ENCODE measurements around the gene RBM18. TPM values are rescaled to one million over a fixed set of nuclear protein-coding genes. Genes with fewer than 3 reads are reported as not detected.
A peak's percentile ranks its signal among the peaks of the same experiment; 100 is the strongest.

RBM18 gene
- total RNA-seq, 1 donor from 2014 or later: 20.2 TPM

DNA sequence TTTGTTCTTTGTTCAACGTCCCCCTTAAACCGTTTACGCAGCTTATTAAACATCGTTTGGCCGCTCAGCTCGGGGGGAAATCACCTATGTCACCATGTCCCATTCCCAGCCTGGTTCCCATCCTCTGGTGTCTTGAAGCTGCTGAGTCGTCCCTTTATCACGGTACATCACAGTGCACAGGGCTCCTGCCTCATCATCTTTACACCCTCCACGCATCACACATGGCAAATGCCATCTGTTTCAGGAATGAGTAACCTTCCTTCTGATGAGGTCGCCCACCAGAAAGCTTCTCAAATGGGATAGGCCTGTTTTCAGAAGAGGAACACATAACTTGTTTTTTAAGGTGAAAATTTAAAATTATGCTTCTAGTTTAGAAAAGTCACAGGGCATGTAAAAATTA is 28.0 kb downstream of the RBM18 start:
- peaks cover 19% of the 10 kb centered on the region for H3K27me3 Mint-ChIP-seq (ENCODE audit: low read depth)

DNA sequence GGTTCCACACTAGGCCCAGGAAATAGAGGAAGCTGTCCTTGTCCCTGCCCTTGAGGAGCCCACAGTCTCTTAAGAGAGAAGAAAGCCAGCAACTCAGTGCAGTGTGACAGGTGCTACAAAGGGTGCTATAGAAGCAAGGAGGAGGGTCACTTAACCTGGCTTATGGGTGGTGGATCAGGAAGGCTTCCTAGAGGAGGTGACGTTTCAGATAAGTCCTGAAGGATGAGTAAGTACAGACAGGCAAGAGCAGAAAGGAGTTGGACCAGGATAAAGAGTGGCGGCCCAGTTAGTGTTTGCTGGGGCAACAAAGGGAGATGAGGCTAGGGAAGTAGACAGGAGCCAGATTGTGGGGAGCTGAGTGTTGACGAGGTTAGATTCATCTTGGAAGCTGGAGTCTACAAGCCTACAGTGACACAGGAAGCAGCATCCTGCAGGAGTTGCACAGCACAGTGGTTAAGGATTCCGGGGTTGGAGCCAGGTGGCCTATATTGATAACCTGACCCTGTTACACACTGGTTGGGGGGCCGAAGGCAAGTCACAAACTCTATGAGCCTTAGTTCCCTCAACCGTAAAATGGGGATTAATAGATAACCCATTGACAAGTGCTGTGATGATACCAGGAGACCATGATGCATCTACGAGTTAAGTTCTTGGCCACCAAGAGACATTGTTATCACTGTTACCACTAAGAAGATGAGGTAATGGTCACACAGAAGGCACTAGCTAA is 30.5 kb downstream of the RBM18 start:
- TF ChIP-seq, protein P1, sequence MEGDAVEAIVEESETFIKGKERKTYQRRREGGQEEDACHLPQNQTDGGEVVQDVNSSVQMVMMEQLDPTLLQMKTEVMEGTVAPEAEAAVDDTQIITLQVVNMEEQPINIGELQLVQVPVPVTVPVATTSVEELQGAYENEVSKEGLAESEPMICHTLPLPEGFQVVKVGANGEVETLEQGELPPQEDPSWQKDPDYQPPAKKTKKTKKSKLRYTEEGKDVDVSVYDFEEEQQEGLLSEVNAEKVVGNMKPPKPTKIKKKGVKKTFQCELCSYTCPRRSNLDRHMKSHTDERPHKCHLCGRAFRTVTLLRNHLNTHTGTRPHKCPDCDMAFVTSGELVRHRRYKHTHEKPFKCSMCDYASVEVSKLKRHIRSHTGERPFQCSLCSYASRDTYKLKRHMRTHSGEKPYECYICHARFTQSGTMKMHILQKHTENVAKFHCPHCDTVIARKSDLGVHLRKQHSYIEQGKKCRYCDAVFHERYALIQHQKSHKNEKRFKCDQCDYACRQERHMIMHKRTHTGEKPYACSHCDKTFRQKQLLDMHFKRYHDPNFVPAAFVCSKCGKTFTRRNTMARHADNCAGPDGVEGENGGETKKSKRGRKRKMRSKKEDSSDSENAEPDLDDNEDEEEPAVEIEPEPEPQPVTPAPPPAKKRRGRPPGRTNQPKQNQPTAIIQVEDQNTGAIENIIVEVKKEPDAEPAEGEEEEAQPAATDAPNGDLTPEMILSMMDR (IDR thresholded peaks at IDR 0.05): no peak
- Mint-ChIP-seq H3K4me1 (ENCODE audit: low read depth) (no peaks in the 10 kb centered on the region), H3K4me3 (ENCODE audit: unreplicated experiment) (no peak overlapping the region), H3K27me3 (ENCODE audit: low read depth) (peaks cover 21% of the 10 kb centered on the region), H3K27ac (ENCODE audit: unreplicated experiment) (no peak overlapping the region), H3K36me3 (ENCODE audit: low read depth) (peaks cover 8% of the 10 kb centered on the region), H3K9me3 (ENCODE audit: low read depth) (no peaks in the 10 kb centered on the region)
- no peak for DNase-seq (ENCODE audit: low spot score)

More for the DNA sequence above, 28.0 kb downstream of the RBM18 start:
- no peak for DNase-seq (ENCODE audit: low spot score)
- no peak overlapping the region for H3K4me3 Mint-ChIP-seq (ENCODE audit: unreplicated experiment)
- TF ChIP-seq, protein P1 (IDR thresholded peaks at IDR 0.05): no peak
- peaks cover 22% of the 10 kb centered on the region for H3K36me3 Mint-ChIP-seq (ENCODE audit: low read depth)
- no peak overlapping the region for H3K27ac Mint-ChIP-seq (ENCODE audit: unreplicated experiment)
- H3K9me3 Mint-ChIP-seq (ENCODE audit: low read depth): no peaks in the 10 kb centered on the region
- H3K4me1 Mint-ChIP-seq (ENCODE audit: low read depth): no peaks in the 10 kb centered on the region

DNA sequence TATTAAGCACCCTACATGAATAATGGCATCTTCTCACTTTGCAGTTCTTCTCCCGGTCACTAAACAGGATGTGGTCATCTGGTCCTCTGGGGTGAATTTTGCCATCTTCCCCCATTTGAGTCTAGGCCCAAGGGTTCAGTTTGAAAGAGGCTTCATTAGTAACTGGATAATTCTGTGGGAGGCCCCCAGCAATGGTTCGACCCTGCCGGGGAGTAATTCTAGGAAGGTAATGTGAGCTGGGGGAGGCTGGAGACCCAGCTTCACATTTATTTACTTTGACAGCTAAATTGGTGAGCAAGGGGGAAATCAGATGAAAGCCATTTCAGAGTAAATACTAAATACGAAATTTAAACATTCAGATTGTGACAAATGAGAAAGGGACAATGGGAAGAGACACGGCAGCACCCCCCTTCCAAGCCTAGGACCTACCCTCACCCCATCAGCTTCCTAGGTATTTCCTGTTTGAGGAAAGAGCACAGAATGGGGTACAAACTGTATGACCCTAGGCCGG is 31.8 kb downstream of the RBM18 start:
- Mint-ChIP-seq H3K4me1 (ENCODE audit: low read depth) (peaks cover 4% of the 10 kb centered on the region), H3K9me3 (ENCODE audit: low read depth) (no peaks in the 10 kb centered on the region), H3K36me3 (ENCODE audit: low read depth) (no peaks in the 10 kb centered on the region), H3K4me3 (ENCODE audit: unreplicated experiment) (no peak overlapping the region), H3K27me3 (ENCODE audit: low read depth) (peaks cover 21% of the 10 kb centered on the region), H3K27ac (ENCODE audit: unreplicated experiment) (no peak overlapping the region)
- no peak for DNase-seq (ENCODE audit: low spot score)
- TF ChIP-seq, protein P1 (IDR thresholded peaks at IDR 0.05): no peak

DNA sequence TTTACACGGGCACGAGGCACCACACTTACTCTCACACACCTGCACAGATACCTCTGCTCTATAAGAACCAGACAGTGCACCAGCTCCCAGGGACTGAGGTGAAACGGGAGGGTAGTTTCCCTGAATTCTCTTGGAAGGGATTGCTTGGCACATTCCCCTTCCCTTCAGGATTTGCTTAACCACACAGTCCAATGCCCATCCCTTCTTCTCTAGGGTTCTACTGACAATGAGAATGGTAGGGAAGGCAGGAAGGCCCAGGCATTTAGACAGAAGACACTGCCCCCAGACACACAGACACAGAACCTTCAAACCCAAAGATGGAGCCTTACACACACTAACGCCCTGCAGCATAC is 35.2 kb downstream of the RBM18 start:
- H3K4me1 Mint-ChIP-seq (ENCODE audit: low read depth): peaks cover 13% of the 10 kb centered on the region
- TF ChIP-seq, protein P1 (IDR thresholded peaks at IDR 0.05): no peak
- H3K9me3 Mint-ChIP-seq (ENCODE audit: low read depth): no peaks in the 10 kb centered on the region
- no peak for DNase-seq (ENCODE audit: low spot score)
- H3K4me3 Mint-ChIP-seq (ENCODE audit: unreplicated experiment): no peak overlapping the region
- no peak overlapping the region for H3K27ac Mint-ChIP-seq (ENCODE audit: unreplicated experiment)
- H3K36me3 Mint-ChIP-seq (ENCODE audit: low read depth): peaks cover 2% of the 10 kb centered on the region
- peaks cover 45% of the 10 kb centered on the region for H3K27me3 Mint-ChIP-seq (ENCODE audit: low read depth)

DNA sequence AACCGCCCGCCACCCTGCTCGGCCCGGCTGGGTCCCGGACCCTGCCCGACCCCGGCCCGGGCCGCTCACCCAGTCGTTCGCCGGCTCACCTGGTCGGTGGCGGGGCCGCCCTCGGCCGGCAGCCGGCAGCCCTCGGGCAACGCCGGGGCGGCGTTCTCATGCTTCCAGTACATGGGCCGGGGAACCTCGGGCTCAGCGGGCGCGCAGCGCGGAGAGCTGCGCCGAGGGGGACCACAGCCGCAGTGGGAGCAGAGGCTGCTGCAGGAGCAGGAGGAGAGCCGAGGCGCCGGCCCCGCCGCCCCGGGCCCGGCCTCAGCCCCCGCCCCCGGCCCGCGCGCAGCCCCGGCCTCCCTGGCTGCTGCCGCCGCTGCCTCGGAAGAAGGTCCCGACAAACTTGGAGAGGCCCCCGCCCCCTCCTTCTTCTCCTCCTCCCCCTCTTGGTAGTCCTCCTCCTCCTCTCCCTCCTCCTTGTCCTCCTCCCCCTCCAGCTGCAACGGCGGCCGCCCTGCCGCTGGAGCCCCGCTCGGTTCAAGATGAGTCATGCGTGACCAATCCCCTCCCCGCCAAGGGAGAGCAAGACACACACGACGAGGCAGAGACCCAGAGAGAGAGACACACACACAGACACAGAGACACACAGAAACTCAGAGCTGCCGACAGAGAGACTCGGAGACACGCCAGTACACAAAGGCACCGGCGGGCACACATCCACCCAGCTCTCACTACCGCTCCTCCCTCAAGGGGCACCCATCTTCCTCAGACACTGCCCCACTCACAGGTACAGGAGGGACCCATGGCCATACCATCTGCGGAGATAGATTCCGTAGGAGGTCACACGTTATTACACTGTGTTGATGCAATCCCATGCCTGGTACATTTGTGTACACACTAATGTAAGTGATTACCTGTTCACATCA is 35.8 kb downstream of the RBM18 start, which contains the start of gene LHX6:
TSS of gene LHX6 (minus strand) at position 390 of the 917 bp plus-strand sequence. CDS start at position 173, 217 bp downstream.
- Mint-ChIP-seq H3K4me1 (ENCODE audit: low read depth) (peaks cover 13% of the 10 kb centered on the region), H3K9me3 (ENCODE audit: low read depth) (no peaks in the 10 kb centered on the region), H3K27ac (ENCODE audit: unreplicated experiment) (no peak within 1 kb of the TSS), H3K27me3 (ENCODE audit: low read depth) (peaks cover 47% of the 10 kb centered on the region), H3K4me3 (ENCODE audit: unreplicated experiment) (peak within 1 kb of the TSS; percentile 41), H3K36me3 (ENCODE audit: low read depth) (peaks cover 2% of the 10 kb centered on the region)
- no peak for DNase-seq (ENCODE audit: low spot score)
- TF ChIP-seq, protein P1 (IDR thresholded peaks at IDR 0.05): no peak

All from chondrocyte (in vitro differentiated cells).